LoVo (cell line): ENCODE data around the gene GMDS.

Experiments used
- DNase-seq: peaks from one replicate; pipeline ENCODE4 v3.0.0-alpha.2; 2016; ENCODE audit warnings: low spot score

The GMDS gene

DNA sequence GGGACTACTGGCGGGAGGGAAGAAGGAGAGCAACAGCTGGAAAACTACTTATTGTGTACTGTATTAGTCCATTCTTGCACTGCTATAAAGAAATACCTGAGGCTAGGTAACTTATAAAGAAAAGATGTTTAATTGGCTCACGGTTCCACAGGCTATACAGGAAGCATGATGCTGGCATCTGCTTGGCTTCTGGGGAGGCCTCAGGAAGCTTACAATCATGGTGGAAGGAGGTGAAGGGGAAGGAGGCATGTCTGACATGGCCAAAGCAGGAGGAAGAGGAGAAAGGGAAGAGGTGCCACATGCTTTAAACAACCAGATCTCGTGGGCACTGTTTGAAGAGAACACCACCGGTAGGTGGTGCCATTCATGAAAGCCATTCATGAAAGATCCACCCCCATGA is 67.3 kb downstream of the GMDS start:
- no peak for DNase-seq

- no peak for DNase-seq
Measured at GRCh38 chr6:2175825-2176224, 69.6 kb downstream of the GMDS start.

GRCh38 chr6:2173203-2173961 is 72.0 kb downstream of the GMDS start:
- no peak for DNase-seq

GRCh38 chr6:2171728-2172127 is 73.7 kb downstream of the GMDS start:
- no peak for DNase-seq

DNA sequence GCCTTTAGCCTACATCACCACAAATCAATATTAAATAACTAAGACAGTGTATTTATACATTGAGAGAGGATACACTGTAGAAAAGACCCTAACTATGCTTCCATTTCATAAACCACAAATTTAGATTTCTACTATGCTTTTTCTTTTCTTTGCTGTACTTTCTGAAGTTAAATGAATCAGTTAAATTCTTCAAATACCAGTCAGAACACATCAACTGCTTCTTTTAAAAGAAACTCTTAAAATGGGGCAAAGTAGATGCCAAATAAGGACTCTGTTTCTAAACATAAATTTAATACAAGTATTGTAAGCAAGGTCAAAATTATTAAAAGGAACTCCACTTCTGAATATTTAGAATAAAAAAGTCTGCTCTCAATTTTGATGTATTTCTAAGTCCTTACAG is 76.9 kb downstream of the GMDS start:
- DNase-seq: no peak

- DNase-seq: peak; percentile 22
Measured at GRCh38 chr6:2166717-2167116, 78.7 kb downstream of the GMDS start.

- no peak for DNase-seq
Measured at GRCh38 chr6:2165286-2165685, 80.1 kb downstream of the GMDS start.

DNA sequence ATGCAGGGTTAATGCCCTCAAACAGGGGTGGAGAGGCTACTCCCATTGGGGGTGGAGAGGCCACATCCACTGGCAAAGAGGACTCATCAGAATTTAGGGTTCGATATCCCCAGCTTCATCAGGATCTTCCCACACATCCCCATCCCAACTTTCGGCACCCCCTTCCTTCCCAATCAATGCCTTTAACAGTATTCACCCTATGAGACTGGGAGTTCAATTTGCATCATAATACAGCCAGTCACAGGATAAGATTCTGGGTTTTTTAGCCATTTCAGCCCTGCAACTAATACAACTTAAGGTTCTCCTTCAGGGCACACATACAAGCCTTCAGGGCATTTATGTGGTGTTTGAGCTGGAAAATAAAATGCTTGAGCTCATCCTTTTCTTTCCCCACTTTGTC is 80.9 kb downstream of the GMDS start:
- no peak for DNase-seq

DNA sequence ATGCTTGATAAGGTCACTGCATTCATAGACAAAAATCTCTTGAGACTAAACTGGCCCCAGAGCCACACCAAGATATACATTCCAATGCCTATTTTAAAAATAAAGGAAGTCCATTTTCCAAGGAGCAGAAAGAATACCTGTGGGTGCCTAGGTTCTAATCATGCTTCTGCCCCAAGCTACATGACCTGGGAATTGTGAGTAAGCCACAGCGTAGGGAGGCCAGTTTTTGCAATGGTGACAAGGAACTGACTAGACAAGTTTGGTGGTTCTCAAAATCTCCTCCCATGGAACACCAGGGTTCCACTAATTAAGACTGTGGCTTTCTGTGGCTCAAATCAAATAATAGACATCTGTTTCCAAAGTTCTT is 83.3 kb downstream of the GMDS start:
- no peak for DNase-seq

DNA sequence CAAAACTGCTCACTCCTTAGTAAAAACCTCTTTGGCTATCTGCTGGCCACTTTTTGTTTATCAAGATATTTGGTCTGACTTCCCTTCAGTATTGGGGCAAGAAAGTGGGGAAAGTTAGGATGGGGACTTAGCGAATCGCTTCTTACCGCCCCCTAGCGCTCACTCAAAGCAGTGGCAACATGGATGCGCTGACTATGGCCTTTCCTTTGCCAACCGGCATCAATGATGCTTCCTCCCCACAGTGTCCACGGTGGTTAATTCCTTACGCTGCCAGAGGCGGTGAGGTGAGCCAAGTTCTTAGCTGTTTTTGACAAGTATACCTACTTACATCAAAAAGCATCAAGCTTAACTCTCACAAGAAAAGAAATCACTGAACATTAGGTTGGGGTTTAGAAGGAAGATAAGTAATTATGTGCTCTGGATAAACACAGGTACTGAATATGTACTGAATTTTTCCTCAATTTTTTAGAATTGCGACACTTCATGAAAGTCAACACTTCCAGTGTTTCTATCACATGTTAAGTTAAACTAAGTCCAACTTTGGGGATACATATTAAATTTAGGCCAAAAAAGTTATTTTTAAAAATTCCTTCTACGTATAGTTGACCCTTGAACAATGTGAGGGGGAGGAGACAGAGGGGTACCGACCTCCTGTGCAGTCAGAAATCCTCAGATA is 86.7 kb downstream of the GMDS start:
- peak; percentile 16 for DNase-seq

DNA sequence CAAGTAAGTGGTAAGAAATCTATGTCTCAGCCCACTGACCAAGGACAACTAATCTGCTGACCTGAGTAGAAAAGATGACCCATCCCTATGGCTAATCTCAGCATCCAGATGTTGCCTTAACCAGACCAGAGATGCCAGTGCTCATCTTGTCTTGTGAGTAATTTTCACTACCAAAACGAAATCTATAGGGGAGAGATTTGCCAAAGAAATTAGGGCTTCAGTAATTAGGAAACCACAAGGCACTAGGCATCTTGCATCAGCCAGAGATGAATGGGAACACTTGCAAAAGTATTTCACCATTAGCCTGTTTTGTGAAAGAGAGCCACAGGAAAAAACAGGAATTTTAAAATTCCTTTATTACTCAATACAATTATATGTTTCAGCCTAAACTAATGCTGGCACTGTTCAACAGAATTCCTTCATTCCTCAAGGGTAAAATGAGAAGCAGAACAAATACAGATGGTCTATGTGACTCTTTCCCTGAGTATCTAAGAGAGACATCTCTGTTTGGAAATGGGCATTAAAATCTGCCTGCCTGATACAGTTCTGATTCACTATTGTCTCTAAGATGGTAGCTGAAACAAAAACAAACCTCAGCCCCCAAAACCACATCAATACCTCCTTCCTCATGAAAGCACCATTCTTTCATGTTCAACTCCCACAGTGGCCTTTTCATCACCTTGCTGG is 87.8 kb downstream of the GMDS start:
- no peak for DNase-seq

DNA sequence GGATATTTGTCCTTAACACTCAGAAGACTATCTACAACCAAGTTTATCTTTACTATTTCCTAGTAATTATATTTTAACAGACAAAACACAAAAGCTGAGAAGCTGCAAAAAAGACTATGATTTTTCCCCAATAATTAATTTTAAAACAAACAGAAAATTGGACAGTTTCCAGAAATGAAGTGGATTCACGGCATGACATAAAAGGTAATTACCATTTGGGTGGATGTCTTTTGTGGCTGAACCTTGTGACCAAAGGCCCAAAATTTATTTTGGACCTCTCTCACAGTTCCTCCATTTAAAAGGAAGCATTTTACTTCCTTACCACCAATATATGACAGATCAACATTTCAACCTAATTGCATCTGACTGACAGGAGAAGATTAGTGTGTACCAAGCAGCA is 90.2 kb downstream of the GMDS start:
- no peak for DNase-seq

DNA sequence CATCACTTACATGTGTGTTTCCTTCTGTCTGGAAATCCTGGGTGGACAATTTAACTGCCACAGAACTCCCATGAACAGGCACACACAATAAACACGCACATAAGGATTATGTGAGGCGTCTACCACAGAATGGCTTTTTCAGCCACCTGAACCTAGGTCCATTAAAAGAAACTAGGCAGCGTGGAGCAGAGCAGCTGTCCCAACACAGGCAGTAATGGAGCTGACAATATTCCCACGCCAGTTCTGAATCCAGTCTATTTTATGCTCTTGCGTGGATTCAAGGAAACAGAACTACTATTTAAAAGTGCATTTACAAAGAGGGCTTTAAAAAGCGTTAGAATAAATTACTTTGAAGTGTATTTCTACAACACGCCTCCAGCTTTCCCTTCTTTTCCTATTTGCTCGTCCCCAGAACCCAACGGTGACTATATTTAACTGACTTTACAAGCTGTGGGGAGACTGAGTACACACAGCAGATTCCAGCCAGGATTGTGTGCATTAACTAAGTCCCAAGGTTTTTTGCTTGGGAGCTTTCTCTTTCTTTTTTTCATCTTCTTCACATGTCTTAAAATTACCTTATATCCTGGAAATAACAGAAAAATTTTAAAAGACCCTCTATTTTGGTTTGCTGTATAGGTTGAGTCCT is 95.9 kb downstream of the GMDS start:
- DNase-seq: no peak

- no peak for DNase-seq
Measured at GRCh38 chr6:2148748-2149147, 96.7 kb downstream of the GMDS start.

- no peak for DNase-seq
Measured at GRCh38 chr6:2147766-2148448, 97.5 kb downstream of the GMDS start.

DNA sequence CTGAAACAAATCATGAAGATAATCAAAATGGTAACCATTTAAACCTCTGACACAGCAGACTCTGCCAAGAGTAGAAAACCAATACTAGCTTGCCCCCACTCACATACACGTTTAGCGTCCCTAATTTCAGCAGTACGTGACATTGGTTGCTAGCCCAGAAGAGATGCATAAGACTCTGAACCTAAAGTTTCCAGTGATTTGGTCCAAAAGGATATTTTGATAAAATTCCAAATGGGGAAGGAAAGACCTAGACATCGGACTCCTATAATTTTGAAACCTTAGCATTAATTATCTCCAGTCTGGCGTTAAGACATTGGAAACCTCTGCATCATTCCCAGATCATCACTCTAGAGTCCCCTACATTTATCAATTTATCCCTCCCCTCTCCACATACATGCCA is 98.1 kb downstream of the GMDS start:
- no peak for DNase-seq

- no peak for DNase-seq
Measured at GRCh38 chr6:2144210-2144609, 101.2 kb downstream of the GMDS start.

GRCh38 chr6:2141644-2142290 is 103.6 kb downstream of the GMDS start:
- no peak for DNase-seq

DNA sequence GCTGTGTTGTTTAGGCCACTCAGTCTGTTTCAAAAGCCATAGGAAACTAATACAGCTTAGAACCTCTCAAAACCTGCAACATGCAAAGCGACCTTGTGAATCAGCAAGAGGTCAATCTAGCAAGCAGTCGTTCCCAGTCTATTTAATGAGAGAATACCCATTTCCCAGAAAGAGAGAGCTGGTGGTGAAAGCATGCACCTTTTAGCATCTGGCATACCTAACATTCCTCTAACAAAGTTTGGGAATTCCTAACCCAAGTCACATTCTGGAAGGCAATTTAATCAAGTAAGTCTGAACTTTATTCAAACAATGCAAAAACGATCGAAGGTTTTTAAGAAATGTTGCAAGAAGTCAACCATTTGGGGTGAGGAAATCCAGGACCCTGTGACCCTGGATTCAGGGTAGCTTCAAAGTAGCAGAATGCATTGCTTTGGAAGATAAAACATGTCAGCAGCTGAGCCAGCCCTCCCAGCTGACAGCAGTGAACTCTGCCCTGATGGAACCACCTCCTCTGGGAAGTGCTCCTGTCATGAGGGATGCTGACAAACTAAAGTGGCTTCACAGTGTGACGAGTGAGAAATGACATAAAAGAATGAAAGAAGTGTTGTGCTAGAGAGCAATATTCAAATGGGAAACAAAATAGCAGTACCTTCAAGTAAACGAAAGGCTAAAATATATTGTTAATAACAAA is 104.8 kb downstream of the GMDS start:
- no peak for DNase-seq

GRCh38 chr6:2135401-2135800 is 110.0 kb downstream of the GMDS start:
- no peak for DNase-seq

DNA sequence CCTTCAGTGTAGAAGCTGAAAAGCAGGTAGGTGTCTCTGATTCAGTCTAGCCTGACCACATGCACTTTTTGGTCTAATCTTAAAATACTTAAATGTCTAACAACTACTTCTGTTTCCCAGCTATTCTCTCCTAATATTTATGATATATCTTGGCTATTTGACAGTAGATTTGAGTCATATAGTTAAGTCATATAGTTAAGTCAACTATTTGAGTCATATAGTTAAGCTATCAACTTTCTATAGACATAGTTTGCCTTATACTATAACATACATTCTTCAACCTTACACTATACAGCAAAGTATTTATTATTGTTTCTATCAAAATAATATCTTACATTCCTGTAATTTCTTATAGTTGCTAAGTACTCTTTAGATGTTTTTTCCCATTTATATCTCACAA is 110.9 kb downstream of the GMDS start:
- no peak for DNase-seq
